ENCODE results near the gene NAA10. TPM values are rescaled to one million over a fixed set of nuclear protein-coding genes. Genes with fewer than 3 reads are reported as not detected.

NAA10 gene
- total and polyA plus RNA-seq, 2 of the 13 experiments (the other 11 are each of a cell fraction or from before 2014, with no cell fraction given) = 49.2 to 51.7 TPM

- Histone ChIP-seq H3K9ac (ENCODE audit: insufficient read depth, low read depth, low read length) (no peak overlapping the region), H3K4me1 (ENCODE audit: insufficient read depth, low read length) (peaks cover 6% of the 10 kb centered on the region), H3K79me2 (ENCODE audit: insufficient read depth, low read length) (no peaks in the 10 kb centered on the region), H3K27ac (ENCODE audit: extremely low read length, insufficient read depth, low read length) (no peak overlapping the region), H3K36me3 (replicated peaks in 1 of 2; ENCODE audit: control insufficient read depth in 1 of 2, insufficient read depth in 2 of 2, low read length in 2 of 2) (peaks cover 17 to 67% of the 10 kb centered on the region in 2 experiments; a peak in 4 of 5 replicates), H3K9me3 (ENCODE audit: low read length) (no peaks in the 10 kb centered on the region), H3K4me2 (ENCODE audit: low read depth, low read length) (no peak overlapping the region), H3K27me3 (ENCODE audit: control insufficient read depth in 1 of 2, insufficient read depth in 2 of 2, low read length in 2 of 2) (no peaks in the 10 kb centered on the region), H2AFZ (ENCODE audit: low read length) (no peak overlapping the region), H4K20me1 (ENCODE audit: insufficient read depth, low read length) (0 out of 2 replicates have a peak, but pooled peaks cover 2% of the 10 kb centered on the region), H3K4me3 (replicated peaks in 1 of 3; ENCODE audit: insufficient read depth in 1 of 3, low read depth in 2 of 3, low read length in 3 of 3) (no peak overlapping the region)
- ATAC-seq = peak; percentile 50
- 60% methylated on average over 10 of the region's 33 CpGs for WGBS (ENCODE audit: low lambda C conversion rate)
- ChIA-PET CTCF (ENCODE audit: low intra/inter-chr PET ratio, low total read pairs) (interaction anchor here (0.7 to 1.5 kb wide), 3 partner anchors 30 to 190 kb away, joined by 3 to 8 read pairs (median 6); partner anchors contain the start of gene PLXNB3), POLR2A (no interaction called here)
- DNase-seq (ENCODE audit: low spot score) = peak; percentile 14
- in situ Hi-C loops (cut with HindIII; ENCODE audit: extremely low pct_ligation_motif_present, low pct_unique_long_range_greater_than_20kb) (no loop called here), intact Hi-C loops (cut with micrococcal nuclease; ENCODE audit: unreplicated experiment) (no loop called here)
- FAIRE-seq = no peak
- no TSS peak for BruUV-seq (replicated peaks)
- TF ChIP-seq NONO (IDR thresholded peaks at IDR 0.05) (no peak), NONO (CRISPR knock-in tag; conservative IDR thresholded peaks at IDR 0.05) (0 out of 2 replicates have a peak, but pooled peaks have one; percentile 22), RAD21 (CRISPR knock-in tag; IDR thresholded peaks at IDR 0.05) (peak; percentile 66), STAG1 (CRISPR knock-in tag; IDR thresholded peaks at IDR 0.05) (peak; percentile 77), ZBTB33 (CRISPR knock-in tag; IDR thresholded peaks at IDR 0.05) (0 out of 2 replicates have a peak, but pooled peaks have one; percentile 42), CTCF (CRISPR knock-in tag; IDR thresholded peaks at IDR 0.05) (peak; percentile 86), SRF (IDR thresholded peaks at IDR 0.05; ENCODE audit: low read depth, low read length) (peak; percentile 78; the same call in 1 of the 2 replicates), AGO2 (optimal IDR thresholded peaks at IDR 0.05; ENCODE audit: low read depth, low read length) (peak; percentile 93), PAWR (CRISPR knock-in tag; IDR thresholded peaks at IDR 0.05; ENCODE audit: borderline replicate concordance) (no peak), PRMT3 (CRISPR knock-in tag; IDR thresholded peaks at IDR 0.05; ENCODE audit: borderline replicate concordance, low read depth) (no peak), ZC3H13 (CRISPR knock-in tag; IDR thresholded peaks at IDR 0.05) (peak; percentile 50; the same call in 1 of the 2 replicates), GABPA (IDR thresholded peaks at IDR 0.05; ENCODE audit: low read depth, low read length) (no peak), GABPA (CRISPR knock-in tag; IDR thresholded peaks at IDR 0.05; ENCODE audit: low read depth) (no peak), ZNF580 (CRISPR knock-in tag; IDR thresholded peaks at IDR 0.05; ENCODE audit: borderline replicate concordance, low read depth) (no peak), KDM3A (CRISPR knock-in tag; IDR thresholded peaks at IDR 0.05; ENCODE audit: low read depth) (0 out of 2 replicates have a peak, but pooled peaks have one; percentile 54), PPARG (CRISPR knock-in tag; conservative IDR thresholded peaks at IDR 0.05) (no peak), RORA (CRISPR knock-in tag; IDR thresholded peaks at IDR 0.05) (no peak), ZNF687 (CRISPR knock-in tag; IDR thresholded peaks at IDR 0.05) (peak; percentile 34; the same call in 1 of the 2 replicates)
Observed at GRCh38 chrX:153953342-153953830, 18.5 kb upstream of the NAA10 start.
